ENCODE data around the gene NME5. TPM values are rescaled to one million over a fixed set of nuclear protein-coding genes. Genes with fewer than 3 reads are reported as not detected.
A peak's percentile ranks its signal among the peaks of the same experiment; 100 is the strongest.
"Not testable (repeated sequence)": the region's sequence is repeated elsewhere in the genome, so short reads cannot be mapped to it uniquely, and the experiment has no call there.

The NME5 gene
- total RNA-seq, 1 donor from 2014 or later: 11.1 TPM

DNA sequence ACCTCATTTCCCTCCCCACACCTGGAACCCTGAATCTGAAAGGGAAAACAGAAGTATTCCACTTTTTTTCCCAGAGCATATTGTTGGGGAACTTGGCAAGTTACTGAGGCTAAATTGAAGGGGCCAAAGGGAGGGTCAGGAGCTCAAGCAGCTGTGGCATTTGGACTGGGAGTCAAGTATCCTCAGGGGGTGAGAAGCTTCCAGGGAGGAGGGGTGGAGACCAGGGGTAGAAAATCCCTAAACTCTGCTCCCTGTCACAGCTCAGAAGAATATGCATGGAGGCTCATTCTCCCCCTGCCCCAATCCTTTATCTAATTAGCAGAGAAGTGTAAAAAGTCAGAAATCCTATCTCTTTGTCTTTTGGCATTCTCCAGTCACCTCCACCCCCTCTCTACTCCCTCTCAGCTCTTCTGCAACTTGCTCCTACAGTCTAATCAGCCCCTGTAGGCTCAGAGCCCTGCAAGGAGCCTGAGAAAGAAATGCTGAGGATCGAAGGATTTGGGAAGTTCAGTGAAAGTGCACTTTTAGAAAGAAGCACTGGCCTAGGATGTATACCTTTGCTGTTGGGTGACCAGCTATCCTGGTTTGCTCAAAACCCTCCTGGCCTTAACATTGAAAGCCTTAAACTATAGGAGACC is 61.1 kb downstream of the NME5 start:
- no peak for DNase-seq (ENCODE audit: low spot score)

DNA sequence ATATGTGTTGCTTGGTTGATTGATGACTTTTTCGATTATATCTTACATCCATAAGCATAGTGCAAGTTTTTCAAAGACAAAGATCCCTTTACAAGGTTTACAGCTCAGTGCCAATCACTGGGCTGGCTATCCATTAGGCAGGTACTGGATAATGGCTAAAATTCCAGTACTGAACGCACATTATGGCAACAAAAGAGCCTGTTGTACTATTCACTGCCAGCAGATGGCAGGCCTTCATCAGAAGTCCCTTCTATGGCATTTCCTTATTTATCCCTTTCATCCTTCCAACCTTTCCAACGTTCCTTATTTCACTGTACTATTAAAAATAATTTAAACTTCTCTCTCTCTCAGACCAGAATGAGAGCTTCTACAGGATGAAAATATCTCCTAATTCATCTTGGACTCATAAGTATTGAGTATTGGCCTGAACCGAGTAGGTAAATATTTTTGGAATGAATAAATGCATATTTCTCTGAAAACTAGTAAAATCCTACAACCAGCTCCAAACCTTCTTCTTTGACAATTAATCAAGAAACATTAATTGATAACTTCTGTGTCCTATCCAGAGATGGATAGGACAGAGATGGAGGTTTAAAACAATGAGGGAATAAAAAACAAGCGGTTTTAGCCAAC is 62.0 kb downstream of the NME5 start:
- DNase-seq (ENCODE audit: low spot score): peak; percentile 55

DNA sequence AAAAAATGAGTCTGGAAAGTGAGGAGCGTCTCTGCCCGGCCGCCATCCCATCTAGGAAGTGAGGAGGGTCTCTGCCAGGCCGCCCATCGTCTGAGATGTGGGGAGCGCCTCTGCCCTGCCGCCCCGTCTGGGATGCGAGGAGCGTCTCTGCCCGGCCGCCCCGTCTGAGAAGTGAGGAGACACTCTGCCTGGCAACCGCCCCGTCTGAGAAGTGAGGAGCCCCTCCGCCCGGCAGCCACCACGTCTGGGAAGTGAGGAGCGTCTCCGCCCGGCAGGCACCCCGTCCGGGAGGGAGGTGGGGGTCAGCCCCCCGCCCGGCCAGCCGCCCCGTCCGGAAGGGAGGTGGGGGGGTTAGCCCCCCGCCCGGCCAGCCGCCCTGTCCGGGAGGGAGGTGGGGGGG is 69.2 kb downstream of the NME5 start:
- DNase-seq (ENCODE audit: low spot score): not testable (repeated sequence)

DNA sequence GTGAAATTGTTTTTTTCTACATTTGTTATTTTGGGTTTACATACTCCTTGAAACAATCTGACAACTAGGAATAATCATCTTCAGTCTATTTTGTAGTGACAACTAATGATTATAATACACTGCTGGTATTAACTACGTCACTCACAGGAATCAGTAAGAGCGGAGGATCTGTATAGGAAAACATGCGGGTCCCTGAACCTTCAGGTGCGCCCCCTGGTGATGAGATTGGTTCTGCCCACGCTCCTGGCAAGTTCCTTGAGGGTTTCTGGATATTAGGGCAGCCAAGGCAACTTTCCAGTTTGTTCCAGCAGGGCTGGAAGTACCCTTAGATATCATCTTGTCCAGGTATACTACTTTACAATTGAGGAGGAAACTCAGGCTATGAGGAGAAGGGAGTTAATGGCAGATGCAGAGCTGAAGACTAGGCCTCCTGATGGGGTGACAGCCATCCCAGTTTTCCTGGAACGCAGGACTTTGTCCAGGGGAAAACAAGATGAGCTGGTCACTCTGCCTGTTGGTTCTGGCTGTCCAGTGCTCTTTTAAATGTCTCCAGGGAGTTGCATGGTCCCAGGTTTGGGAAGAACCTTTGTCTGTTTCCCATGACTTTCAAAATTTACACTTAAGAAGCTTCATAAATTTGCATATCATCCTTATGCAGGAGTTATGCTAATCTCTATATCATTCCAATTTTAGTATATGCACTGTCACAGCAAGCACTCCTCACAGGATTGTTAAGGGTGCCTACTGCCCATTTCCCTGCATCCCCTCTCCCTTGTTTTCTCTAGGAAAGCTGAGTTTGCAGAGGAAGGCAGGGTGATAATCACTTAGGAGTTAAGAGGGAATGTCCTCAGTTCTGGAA is 70.3 kb downstream of the NME5 start:
- DNase-seq (ENCODE audit: low spot score): peak; percentile 74

DNA sequence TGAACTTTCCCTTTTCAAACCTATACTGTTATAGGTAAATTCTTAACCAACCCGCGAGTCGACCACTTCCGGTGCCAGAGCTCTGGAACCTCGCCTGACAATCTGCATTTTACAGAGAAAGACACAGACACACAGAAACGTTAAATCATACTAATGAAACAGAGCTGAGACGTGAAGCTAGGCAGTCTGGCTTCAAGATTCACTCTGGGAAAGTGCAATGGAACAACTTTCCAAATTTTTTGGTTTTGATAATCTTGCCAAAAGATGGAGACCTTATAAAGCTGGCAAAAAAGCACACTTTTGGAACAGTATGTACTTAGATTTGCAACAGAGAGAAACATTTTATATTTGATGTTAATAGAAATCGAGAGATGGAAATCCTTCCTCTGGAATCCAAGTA is 71.3 kb downstream of the NME5 start:
- DNase-seq (ENCODE audit: low spot score): no peak

Other genes with a start within 250 kb of the NME5 start
- not detected for gene PKD2L2, start 250.0 kb downstream of the NME5 start, total RNA-seq
- 76.5 TPM for gene FAM13B, start 106.3 kb downstream of the NME5 start, total RNA-seq
- gene WNT8A, start 55.4 kb downstream of the NME5 start, total RNA-seq: not detected
- 54.6 TPM for gene BRD8, start 39.2 kb upstream of the NME5 start, total RNA-seq
- 0.83 TPM for gene KIF20A, start 39.7 kb upstream of the NME5 start, total RNA-seq
- 26.8 TPM for gene CDC23, start 73.9 kb upstream of the NME5 start, total RNA-seq
- 0.60 TPM for gene GFRA3, start 135.2 kb upstream of the NME5 start, total RNA-seq
- not detected for gene CDC25C, start 192.4 kb upstream of the NME5 start, total RNA-seq
- gene FAM53C, start 198.8 kb upstream of the NME5 start, total RNA-seq: 15.6 TPM
- 79.8 TPM for gene KDM3B, start 213.3 kb upstream of the NME5 start, total RNA-seq

Data from ureter (tissue), 1 donor.